PC-9 (cell line): ENCODE data around the gene SCRN1. TPM values are rescaled to one million over a fixed set of nuclear protein-coding genes. Genes with fewer than 3 reads are reported as not detected.

ENCODE experiments used
- BruUV-seq: library from RNA; stranded (reverse); fragments of 400-500 nt; replicated peaks from 2 replicates; lab custom pipeline; 2021; lab: Mats Ljungman, UMichigan
- CTCF ChIA-PET: fragments of 300-600 bp; sonication (Branson Sonifier 250); formaldehyde crosslinking; loops from one replicate; lab custom pipeline; 2022; ENCODE audit warnings: antibody characterized with exemption; lab: Charles Lee
- POLR2A ChIA-PET: fragments of 300-600 bp; sonication (Branson Sonifier 250); formaldehyde crosslinking; loops from one replicate; lab custom pipeline; 2022; ENCODE audit warnings: antibody characterized with exemption; ENCODE audit not compliant: unreplicated experiment; lab: Charles Lee
- DNase-seq, 2 experiments: peaks; one replicate each; pipeline versions ENCODE4 v3.0.0 to v3.0.0-alpha.2; 2015 to 2022; ENCODE audit warnings: mixed read lengths in 1 of 2
- H2AFZ ChIP-seq: fragments of 200-600 bp; sonication (generic); 2 replicates; pipeline ENCODE4 v1.8.1; 2017; ENCODE audit warnings: antibody characterized with exemption
- H3F3A ChIP-seq: fragments of 200-600 bp; sonication (generic); 2 replicates; pipeline ENCODE4 v1.8.1; 2017; ENCODE audit warnings: antibody characterized with exemption, mild to moderate bottlenecking, low read depth; ENCODE audit not compliant: insufficient read depth
- H3K27ac ChIP-seq: fragments of 200-600 bp; sonication (generic); 2 replicates; pipeline ENCODE4 v1.6.1; 2016; ENCODE audit warnings: mixed run types
- H3K27me3 ChIP-seq: fragments of 200-600 bp; sonication (generic); 2 replicates; pipeline ENCODE4 v1.6.1; 2016; ENCODE audit warnings: low read depth, mixed run types; ENCODE audit not compliant: insufficient read depth
- H3K36me3 ChIP-seq: fragments of 200-600 bp; sonication (generic); 2 replicates; pipeline ENCODE4 v1.6.1; 2016; ENCODE audit warnings: low read depth, mixed run types
- H3K4me1 ChIP-seq: fragments of 200-600 bp; sonication (generic); replicated peaks from 2 replicates; pipeline ENCODE4 v1.6.1; 2016; ENCODE audit warnings: mixed run types; ENCODE audit not compliant: insufficient read depth
- H3K4me2 ChIP-seq: fragments of 200-600 bp; sonication (generic); 2 replicates; pipeline ENCODE4 v1.6.1; 2017; ENCODE audit warnings: mixed run types
- H3K4me3 ChIP-seq: fragments of 200-600 bp; sonication (generic); 2 replicates; pipeline ENCODE4 v1.6.1; 2016; ENCODE audit warnings: mixed run types
- H3K79me2 ChIP-seq: fragments of 200-600 bp; sonication (generic); 2 replicates; pipeline ENCODE4 v1.6.1; 2017; ENCODE audit warnings: low read depth, mixed run types
- H3K9me2 ChIP-seq: fragments of 200-600 bp; sonication (generic); 2 replicates; pipeline ENCODE4 v1.8.1; 2017; ENCODE audit warnings: mild to moderate bottlenecking; ENCODE audit not compliant: insufficient read depth
- H3K9me3 ChIP-seq: fragments of 200-600 bp; sonication (generic); 2 replicates; pipeline ENCODE4 v1.8.1; 2016; ENCODE audit warnings: low read depth; ENCODE audit not compliant: insufficient read depth
- H4K20me1 ChIP-seq: fragments of 200-600 bp; sonication (generic); 2 replicates; pipeline ENCODE4 v1.8.1; 2017; ENCODE audit not compliant: insufficient read depth
- EZH2 ChIP-seq: fragments of 200-600 bp; sonication (generic); IDR thresholded peaks from 2 replicates; pipeline ENCODE4 v1.8.0; 2017; ENCODE audit warnings: antibody characterized with exemption, low read depth
- intact Hi-C: fragments of 100-400 bp; cut with micrococcal nuclease; formaldehyde crosslinking; loops from one replicate; pipeline ENCODE4 v1.10.0; 2022; ENCODE audit not compliant: unreplicated experiment
- total RNA-seq: library from RNA; stranded (reverse); gene quantifications from 2 replicates; pipeline ENCODE4 v1.2.3, GENCODE V29; 2021
- TF ChIP-seq, protein P1 (sequence below): fragments of 200-600 bp; sonication (generic); conservative IDR thresholded peaks from 2 replicates; pipeline ENCODE4 v1.6.1; 2017; ENCODE audit warnings: mixed run types, antibody characterized with exemption, mild to moderate bottlenecking, moderate library complexity

SCRN1 gene
- total RNA-seq, 1 experiment from 2014 or later = 94.4 TPM

- H3K79me2 ChIP-seq = no peaks in the 10 kb centered on the region
- no peaks in the 10 kb centered on the region for H3K36me3 ChIP-seq
- H3F3A ChIP-seq = no peaks in the 10 kb centered on the region
- no peak overlapping the region for H3K4me2 ChIP-seq
- ChIA-PET CTCF (no interaction called here), POLR2A (no interaction called here)
- BruUV-seq = no TSS peak
- intact Hi-C loops = no loop called here
- no peaks in the 10 kb centered on the region for H3K27me3 ChIP-seq
- H3K9me2 ChIP-seq = no peaks in the 10 kb centered on the region
- no peak for DNase-seq
- H3K4me1 ChIP-seq = no peaks in the 10 kb centered on the region
- H3K27ac ChIP-seq = no peak overlapping the region
- H3K4me3 ChIP-seq = no peak overlapping the region
- H3K9me3 ChIP-seq = no peaks in the 10 kb centered on the region
- no peaks in the 10 kb centered on the region for H4K20me1 ChIP-seq
- TF ChIP-seq, protein P1, sequence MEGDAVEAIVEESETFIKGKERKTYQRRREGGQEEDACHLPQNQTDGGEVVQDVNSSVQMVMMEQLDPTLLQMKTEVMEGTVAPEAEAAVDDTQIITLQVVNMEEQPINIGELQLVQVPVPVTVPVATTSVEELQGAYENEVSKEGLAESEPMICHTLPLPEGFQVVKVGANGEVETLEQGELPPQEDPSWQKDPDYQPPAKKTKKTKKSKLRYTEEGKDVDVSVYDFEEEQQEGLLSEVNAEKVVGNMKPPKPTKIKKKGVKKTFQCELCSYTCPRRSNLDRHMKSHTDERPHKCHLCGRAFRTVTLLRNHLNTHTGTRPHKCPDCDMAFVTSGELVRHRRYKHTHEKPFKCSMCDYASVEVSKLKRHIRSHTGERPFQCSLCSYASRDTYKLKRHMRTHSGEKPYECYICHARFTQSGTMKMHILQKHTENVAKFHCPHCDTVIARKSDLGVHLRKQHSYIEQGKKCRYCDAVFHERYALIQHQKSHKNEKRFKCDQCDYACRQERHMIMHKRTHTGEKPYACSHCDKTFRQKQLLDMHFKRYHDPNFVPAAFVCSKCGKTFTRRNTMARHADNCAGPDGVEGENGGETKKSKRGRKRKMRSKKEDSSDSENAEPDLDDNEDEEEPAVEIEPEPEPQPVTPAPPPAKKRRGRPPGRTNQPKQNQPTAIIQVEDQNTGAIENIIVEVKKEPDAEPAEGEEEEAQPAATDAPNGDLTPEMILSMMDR = no peak
- TF ChIP-seq EZH2 = no peak
- H2AFZ ChIP-seq = no peak overlapping the region
Measured at GRCh38 chr7:29886827-29887226, 102.8 kb downstream of the SCRN1 start.

DNA sequence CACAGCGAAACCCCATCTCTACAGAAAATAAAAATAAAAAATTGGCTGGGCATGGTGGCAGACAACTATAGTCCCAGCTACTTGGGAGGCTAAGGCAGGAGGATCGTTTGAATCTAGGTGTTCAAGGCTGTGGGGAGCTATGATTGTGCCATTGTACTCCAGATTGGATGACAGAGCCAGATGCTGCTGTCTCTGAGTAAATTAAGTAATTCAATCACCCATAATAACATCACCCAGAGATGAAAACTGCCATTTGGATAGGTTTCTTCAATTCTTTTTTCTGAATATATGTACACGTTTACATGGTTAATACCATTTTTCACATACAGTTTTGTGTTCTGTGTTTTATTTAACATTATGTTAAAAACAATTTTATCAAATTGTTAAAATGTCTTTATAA, 104.0 kb downstream of the SCRN1 start:
- Histone ChIP-seq H3K9me3 (no peaks in the 10 kb centered on the region), H3K27ac (no peak overlapping the region), H2AFZ (no peak overlapping the region), H3K27me3 (no peaks in the 10 kb centered on the region), H3K9me2 (no peaks in the 10 kb centered on the region), H3K36me3 (no peaks in the 10 kb centered on the region), H3K4me3 (no peak overlapping the region), H3K4me1 (no peaks in the 10 kb centered on the region), H3K4me2 (no peak overlapping the region), H3K79me2 (no peaks in the 10 kb centered on the region), H4K20me1 (no peaks in the 10 kb centered on the region), H3F3A (no peaks in the 10 kb centered on the region)
- ChIA-PET POLR2A (no interaction called here), CTCF (interaction anchor here (0.6 kb wide), 1 partner anchor 36 kb away, joined by 3 read pairs; no protein-coding TSS in a partner anchor)
- no TSS peak for BruUV-seq
- intact Hi-C loops = no loop called here
- no peak for DNase-seq
- TF ChIP-seq, protein P1 = no peak
- TF ChIP-seq EZH2 = no peak

GRCh38 chr7:29884399-29885272, 105.0 kb downstream of the SCRN1 start:
- CTCF ChIA-PET = no interaction called here
- Histone ChIP-seq H3K27ac (no peak overlapping the region), H3K4me2 (no peak overlapping the region), H3K4me1 (no peaks in the 10 kb centered on the region), H3K27me3 (no peaks in the 10 kb centered on the region), H2AFZ (no peak overlapping the region), H3K36me3 (no peaks in the 10 kb centered on the region), H3K79me2 (no peaks in the 10 kb centered on the region), H3F3A (no peaks in the 10 kb centered on the region), H3K9me2 (no peaks in the 10 kb centered on the region), H3K9me3 (no peaks in the 10 kb centered on the region), H3K4me3 (no peak overlapping the region), H4K20me1 (no peaks in the 10 kb centered on the region)
- intact Hi-C loops = no loop called here
- POLR2A ChIA-PET = interaction anchor here (0.6 kb wide), 1 partner anchor 100 kb away, joined by 4 read pairs; no protein-coding TSS in a partner anchor
- peak in 1 of 2 experiments; percentile 62 for DNase-seq
- BruUV-seq = no TSS peak
- TF ChIP-seq, protein P1 = no peak
- no peak for TF ChIP-seq EZH2
